HEK293T (cell line): ENCODE data around the gene PANK1.
"Not testable (repeated sequence)": the region's sequence is repeated elsewhere in the genome, so short reads cannot be mapped to it uniquely, and the experiment has no call there.

Experiments
- CTCF ChIA-PET: fragments of 350-600 bp; formaldehyde crosslinking; extraction: SDS; loops from one replicate; lab custom pipeline; 2021; ENCODE audit warnings: antibody characterized with exemption, inconsistent platforms; lab: Yijun Ruan, JAX
- POLR2A ChIA-PET: fragments of 350-600 bp; formaldehyde crosslinking; extraction: SDS; loops from one replicate; lab custom pipeline; 2020; ENCODE audit warnings: antibody characterized with exemption, inconsistent platforms; lab: Yijun Ruan, JAX
- DNase-seq: peaks from one replicate; pipeline ENCODE4 v3.0.0; 2012; ENCODE audit warnings: mixed read lengths; ENCODE audit errors: extremely low spot score
- ARNT ChIP-seq: fragments of 450-650 bp; IDR thresholded peaks from 2 replicates; pipeline ENCODE4 v1.6.1; 2017; ENCODE audit warnings: mild to moderate bottlenecking
- BHLHE40 ChIP-seq: fragments of 450-650 bp; IDR thresholded peaks from 2 replicates; pipeline ENCODE4 v1.6.1; 2016; ENCODE audit warnings: mild to moderate bottlenecking, moderate library complexity, borderline replicate concordance
- CTBP1 ChIP-seq: fragments of 450-650 bp; IDR thresholded peaks from 2 replicates; pipeline ENCODE4 v1.6.1; 2016; ENCODE audit warnings: borderline replicate concordance
- ELF4 ChIP-seq: fragments of 450-650 bp; IDR thresholded peaks from 2 replicates; pipeline ENCODE4 v1.6.1; 2017; ENCODE audit warnings: antibody characterized with exemption
- FOXA1 ChIP-seq: fragments of 450-650 bp; IDR thresholded peaks from 2 replicates; pipeline ENCODE4 v1.6.1; 2016; ENCODE audit warnings: mild to moderate bottlenecking
- FOXK2 ChIP-seq: fragments of 450-650 bp; IDR thresholded peaks from 2 replicates; pipeline ENCODE4 v1.6.1; 2016; ENCODE audit warnings: mild to moderate bottlenecking
- FOXM1 ChIP-seq: fragments of 450-650 bp; IDR thresholded peaks from 2 replicates; pipeline ENCODE4 v1.6.1; 2017; ENCODE audit warnings: mild to moderate bottlenecking, borderline replicate concordance
- HDGF ChIP-seq: fragments of 450-650 bp; IDR thresholded peaks from 2 replicates; pipeline ENCODE4 v1.6.1; 2017; ENCODE audit warnings: antibody characterized with exemption, borderline replicate concordance
- L3MBTL2 ChIP-seq: fragments of 450-650 bp; conservative IDR thresholded peaks from 2 replicates; pipeline ENCODE4 v1.6.1; 2016; ENCODE audit warnings: mild to moderate bottlenecking
- LEF1 ChIP-seq: fragments of 450-650 bp; IDR thresholded peaks from 2 replicates; pipeline ENCODE4 v1.6.1; 2017; ENCODE audit warnings: mild to moderate bottlenecking, borderline replicate concordance
- NFRKB ChIP-seq: fragments of 450-650 bp; IDR thresholded peaks from 2 replicates; pipeline ENCODE4 v1.6.1; 2016; ENCODE audit warnings: mild to moderate bottlenecking, moderate library complexity
- SP1 ChIP-seq: fragments of 450-650 bp; IDR thresholded peaks from 2 replicates; pipeline ENCODE4 v1.6.1; 2017
- SUZ12 ChIP-seq: fragments of 450-650 bp; IDR thresholded peaks from 2 replicates; pipeline ENCODE4 v1.6.1; 2016; ENCODE audit warnings: mild to moderate bottlenecking
- TARDBP ChIP-seq: fragments of 450-650 bp; IDR thresholded peaks from 2 replicates; pipeline ENCODE4 v1.6.1; 2016
- ZNF384 ChIP-seq: fragments of 450-650 bp; IDR thresholded peaks from 2 replicates; pipeline ENCODE4 v1.6.1; 2016
- TF ChIP-seq, protein P1 (sequence below): fragments of 450-650 bp; IDR thresholded peaks from 2 replicates; pipeline ENCODE4 v1.6.1; 2016

PANK1 gene

DNA sequence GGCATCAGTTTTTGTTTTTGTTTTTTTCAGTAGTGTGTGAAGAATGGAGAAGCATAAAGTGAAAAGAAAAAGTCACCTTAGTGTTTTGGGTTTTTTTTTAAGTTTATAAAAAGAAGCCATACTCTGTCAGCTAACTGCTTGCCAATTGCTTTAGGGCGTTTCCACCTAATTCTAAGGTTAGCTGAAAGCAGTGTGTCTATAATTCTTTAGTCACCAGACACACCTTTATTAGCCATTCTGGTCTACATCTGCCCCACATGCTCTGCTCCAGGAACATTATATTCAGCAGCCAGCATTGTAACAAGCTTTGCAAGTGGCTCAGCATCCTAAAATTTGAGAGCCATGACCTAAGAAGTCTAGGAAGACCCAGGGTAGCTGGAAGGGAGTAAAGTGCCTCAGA is 95.5 kb downstream of the PANK1 start:
- DNase-seq: no peak
- TF ChIP-seq SUZ12 (no peak), HDGF (no peak), SP1 (no peak), LEF1 (no peak), ELF4 (no peak)
- POLR2A ChIA-PET: no interaction called here
- CTCF ChIA-PET: interaction anchor here (0.6 kb wide), 1 partner anchor 28 kb away, joined by 3 read pairs; no protein-coding TSS in a partner anchor

DNA sequence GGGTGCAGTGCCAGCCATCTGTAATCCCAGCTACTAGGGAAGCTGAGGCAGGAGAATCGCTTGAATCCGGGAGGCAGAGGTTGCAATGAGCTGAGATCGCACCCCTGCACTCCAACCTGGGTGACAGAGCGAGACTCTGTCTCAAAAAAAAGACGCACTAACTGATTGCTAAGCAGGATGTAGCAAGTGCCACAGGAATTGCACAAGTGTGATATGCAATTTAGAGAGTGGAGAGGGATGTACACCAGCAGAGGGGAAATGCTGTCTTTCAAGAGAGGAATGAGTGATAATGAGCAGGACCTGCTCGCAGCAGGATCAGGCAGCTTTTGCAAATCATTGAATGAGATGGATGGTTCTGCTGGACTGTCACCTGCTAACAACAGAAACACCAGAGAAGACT is 96.4 kb downstream of the PANK1 start:
- TF ChIP-seq SUZ12 (no peak), HDGF (no peak), SP1 (no peak), CTBP1 (no peak), ELF4 (no peak), L3MBTL2 (no peak), NFRKB (no peak), BHLHE40 (no peak), TARDBP (no peak), ZNF384 (no peak), ARNT (no peak), FOXA1 (no peak), FOXK2 (no peak), FOXM1 (no peak), LEF1 (no peak)
- TF ChIP-seq, protein P1, sequence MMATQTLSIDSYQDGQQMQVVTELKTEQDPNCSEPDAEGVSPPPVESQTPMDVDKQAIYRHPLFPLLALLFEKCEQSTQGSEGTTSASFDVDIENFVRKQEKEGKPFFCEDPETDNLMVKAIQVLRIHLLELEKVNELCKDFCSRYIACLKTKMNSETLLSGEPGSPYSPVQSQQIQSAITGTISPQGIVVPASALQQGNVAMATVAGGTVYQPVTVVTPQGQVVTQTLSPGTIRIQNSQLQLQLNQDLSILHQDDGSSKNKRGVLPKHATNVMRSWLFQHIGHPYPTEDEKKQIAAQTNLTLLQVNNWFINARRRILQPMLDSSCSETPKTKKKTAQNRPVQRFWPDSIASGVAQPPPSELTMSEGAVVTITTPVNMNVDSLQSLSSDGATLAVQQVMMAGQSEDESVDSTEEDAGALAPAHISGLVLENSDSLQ: no peak
- POLR2A ChIA-PET: no interaction called here
- CTCF ChIA-PET: interaction anchor here (0.6 kb wide), 1 partner anchor 27 kb away, joined by 3 read pairs; no protein-coding TSS in a partner anchor
- no peak for DNase-seq

DNA sequence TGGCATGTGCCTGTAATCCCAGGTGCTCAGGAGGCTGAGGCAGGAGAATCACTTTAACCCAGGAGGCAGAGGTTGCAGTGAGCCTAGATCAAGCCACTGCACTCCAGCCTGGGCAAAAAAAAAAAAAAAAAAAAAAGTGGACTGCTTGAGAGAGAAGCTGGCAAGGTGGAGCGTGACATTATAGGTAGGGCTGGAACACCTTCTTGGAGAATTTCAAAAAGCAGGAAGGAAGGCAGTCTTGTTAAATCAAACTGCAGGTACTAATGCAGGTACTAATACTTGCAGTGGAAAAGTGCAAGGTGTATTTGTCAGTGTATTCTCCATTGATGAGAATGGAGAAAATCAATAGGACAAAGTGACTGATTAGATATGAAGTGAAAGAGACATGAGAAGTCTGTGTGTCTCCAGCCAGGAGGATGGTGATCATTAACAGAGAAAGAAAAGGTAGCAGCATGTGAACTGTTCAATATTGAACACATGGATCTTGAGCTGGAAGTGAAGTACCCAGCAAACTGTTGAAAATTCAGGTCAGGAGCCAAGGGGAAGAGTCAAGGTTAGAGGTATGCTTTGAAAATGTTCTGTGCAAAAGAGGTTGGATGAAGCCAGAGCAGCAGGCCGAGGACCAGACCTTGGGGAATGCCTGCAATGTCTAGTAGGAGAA is 97.1 kb downstream of the PANK1 start:
- no peak for TF ChIP-seq NFRKB
- no peak for TF ChIP-seq SUZ12
- TF ChIP-seq CTBP1: no peak
- TF ChIP-seq TARDBP: no peak
- no peak for TF ChIP-seq SP1
- TF ChIP-seq FOXK2: no peak
- TF ChIP-seq, protein P1: no peak
- TF ChIP-seq L3MBTL2: no peak
- no peak for TF ChIP-seq ZNF384
- CTCF ChIA-PET: no interaction called here
- no peak for DNase-seq
- POLR2A ChIA-PET: no interaction called here

DNA sequence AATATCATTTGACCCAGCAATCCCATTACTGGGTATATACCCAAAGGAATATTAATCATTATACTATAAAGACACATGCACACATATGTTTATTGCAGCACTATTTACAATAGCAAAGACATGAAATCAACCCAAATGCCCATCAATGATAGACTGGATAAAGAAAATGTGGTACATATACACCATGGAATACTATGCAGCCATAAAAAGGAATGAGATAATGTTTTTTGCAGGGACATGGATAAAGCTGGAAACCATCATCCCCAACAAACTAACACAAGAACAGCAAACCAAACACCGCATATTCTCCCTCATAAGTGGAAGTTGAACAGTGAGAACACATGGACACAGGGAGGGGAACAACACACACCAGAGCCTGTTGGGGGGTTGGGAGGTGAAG is 98.4 kb downstream of the PANK1 start:
- POLR2A ChIA-PET, DNase-seq, CTCF ChIA-PET: not testable (repeated sequence)

DNA sequence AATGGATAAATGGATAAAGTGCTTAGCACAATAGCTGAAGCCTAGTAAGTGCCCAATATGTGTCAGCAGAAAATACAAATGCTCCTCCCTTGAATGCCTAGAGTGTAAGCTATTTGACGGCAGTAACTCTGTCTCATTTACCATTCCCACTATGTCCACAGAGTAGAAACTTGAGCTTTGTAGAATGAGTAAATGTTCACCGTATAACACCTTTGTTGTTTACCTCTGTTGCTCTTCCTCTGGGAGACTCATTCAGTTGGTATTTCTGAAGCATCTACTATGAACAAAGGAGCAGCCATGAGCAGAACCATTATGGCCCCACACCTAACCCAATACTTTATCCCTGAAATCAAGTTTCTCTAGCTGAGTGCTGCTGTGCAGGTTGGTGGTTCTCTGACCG is 101.2 kb downstream of the PANK1 start:
- ChIA-PET POLR2A (no interaction called here), CTCF (interaction anchor here (0.6 kb wide), 1 partner anchor 91 kb away, joined by 3 read pairs; no protein-coding TSS in a partner anchor)
- DNase-seq: no peak
- TF ChIP-seq BHLHE40 (no peak), LEF1 (no peak), SUZ12 (no peak), NFRKB (no peak)

DNA sequence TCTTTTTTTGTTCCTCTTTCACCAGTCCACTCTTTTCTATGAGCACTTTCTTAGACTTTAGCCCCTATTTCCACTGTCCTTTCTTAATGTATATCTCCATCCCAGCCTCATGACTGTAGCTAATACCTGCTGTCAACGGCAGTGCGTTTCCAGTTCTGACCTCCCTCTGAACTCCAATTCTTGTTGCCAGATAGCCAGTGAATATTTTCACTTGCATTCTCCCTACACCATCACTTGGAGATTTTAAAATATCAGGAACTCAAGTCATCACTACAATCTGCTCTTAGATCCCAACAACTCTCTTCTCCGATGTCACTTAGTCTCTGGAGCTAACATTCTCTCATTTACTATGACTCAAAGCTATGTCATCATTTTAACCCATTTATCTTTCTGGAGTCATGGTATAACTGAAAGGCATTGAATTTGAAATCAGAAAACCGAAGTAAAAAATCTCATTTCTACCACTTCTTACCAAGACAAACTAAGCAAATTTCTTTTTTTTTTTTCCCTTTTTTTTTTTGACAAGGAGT is 104.6 kb downstream of the PANK1 start:
- TF ChIP-seq ZNF384 (no peak), ELF4 (no peak), L3MBTL2 (no peak), LEF1 (no peak), SP1 (no peak), BHLHE40 (no peak), FOXA1 (no peak), FOXM1 (no peak), FOXK2 (no peak), HDGF (no peak), ARNT (no peak), SUZ12 (no peak), NFRKB (no peak), TARDBP (no peak)
- TF ChIP-seq, protein P1: no peak
- POLR2A ChIA-PET: no interaction called here
- DNase-seq: no peak
- CTCF ChIA-PET: no interaction called here

DNA sequence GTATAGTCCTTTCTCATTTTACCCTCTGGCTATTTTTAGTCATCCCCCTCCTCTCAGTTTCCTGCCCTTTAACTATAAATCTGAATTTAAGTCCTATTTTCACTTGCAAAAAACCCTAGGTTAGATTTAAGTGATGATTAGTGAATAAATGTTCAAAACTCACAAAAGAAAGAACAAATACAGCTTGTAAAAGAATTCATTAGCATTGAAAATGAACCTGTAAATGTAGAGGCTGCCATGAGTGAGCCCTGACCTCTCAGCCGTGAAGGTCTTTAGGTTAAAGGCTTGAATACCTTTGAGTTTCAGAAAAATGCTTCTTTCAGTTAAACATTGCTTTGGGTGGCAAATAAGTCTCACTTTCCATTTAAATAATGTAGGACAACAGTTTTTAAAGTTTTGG is 107.7 kb downstream of the PANK1 start:
- TF ChIP-seq, protein P1: no peak
- TF ChIP-seq HDGF (no peak), FOXK2 (no peak), ARNT (no peak), SUZ12 (no peak), TARDBP (no peak), CTBP1 (no peak), FOXA1 (no peak), ELF4 (no peak), SP1 (no peak)
- CTCF ChIA-PET: no interaction called here
- no peak for DNase-seq
- POLR2A ChIA-PET: no interaction called here
